ENCODE data around the gene CENPM.

CENPM gene

DNA sequence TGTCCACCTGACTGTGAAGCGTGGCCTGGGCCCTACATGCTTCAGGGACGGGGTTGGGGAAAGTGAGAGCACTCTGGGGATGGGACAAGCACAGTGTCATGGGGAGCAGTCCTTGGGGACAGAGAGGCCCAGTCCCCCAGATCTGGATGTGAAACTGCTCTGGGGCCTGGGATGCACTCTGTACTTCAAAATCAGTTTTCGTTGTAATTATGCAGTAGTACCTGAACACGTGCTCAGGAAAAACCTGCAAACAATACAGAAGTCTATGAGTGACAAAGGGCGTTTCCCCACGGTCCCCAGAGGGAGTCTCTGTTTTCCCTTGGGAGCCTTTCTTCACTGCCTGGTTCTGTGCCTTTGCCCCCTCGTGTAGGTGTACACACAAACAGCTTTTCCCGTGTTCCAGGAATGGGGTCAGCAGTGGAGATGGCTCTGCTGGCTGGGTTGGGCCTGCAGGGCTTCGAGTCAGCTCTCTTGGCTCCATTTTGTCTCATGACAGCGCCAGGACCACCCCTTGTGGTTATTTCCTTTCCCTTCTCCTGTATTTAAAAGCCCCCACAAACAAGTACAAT, 15.2 kb downstream of the CENPM start:
- no peak for DNase-seq

DNA sequence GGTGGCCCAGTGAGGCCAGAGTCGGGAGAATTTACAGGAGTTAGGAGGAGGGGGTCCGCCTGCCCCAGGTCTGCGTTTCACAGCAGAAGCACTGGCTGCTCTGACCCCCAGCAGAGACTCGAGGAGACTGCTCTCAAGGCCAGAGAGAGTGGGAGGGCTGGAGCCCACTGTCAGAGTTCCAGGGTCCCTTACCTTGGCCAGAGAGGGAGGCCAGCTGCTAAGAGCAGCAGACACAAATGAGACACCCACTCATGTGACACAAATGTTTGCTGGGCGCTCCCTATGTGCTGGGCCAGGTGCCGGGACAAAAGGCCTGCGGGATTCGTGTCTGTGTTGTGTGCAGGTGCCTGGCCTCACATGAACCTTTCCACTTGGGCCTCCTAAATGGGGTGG, 17.5 kb downstream of the CENPM start:
- peak in 1 of 2 experiments; percentile 33 for DNase-seq

DNA sequence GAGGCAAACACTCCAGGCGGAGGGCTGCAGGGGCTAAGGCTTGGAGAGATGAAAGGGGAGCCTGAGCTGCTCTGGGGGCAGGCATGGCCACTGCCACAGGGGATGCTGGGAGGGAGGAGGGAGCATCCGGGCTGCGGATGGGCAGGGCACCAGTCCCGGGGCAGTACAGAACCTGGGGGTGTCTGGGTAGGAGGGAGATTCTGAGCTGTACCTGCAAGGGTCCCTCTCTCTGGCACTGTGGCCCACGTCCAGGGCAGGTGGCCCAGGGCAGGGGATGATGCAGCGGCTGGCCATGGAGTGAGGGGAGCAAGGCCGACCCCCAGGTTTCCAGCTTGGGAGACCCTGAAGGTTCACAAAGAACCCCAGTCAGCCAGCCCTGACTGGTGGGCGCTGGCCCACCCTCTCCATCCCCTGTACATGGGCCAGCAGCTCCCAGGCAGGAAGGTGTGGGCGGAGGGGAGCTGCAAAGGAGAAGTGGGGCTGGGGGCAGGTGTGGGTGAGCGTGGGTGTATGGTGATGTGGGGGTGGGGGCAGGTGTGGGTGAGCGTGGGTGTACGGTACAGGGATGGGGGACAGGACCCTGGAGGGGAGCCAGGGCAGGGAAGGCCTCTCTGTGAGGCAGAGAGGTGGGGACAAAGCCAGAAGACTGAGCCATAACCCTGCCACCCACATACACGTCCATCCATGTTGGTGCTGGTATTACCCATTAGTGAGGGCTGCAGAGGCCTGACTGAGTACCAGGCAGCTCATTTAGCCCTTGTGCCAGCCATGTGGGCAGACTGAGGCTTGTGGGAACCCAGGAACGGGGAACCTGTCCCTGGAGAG, 18.1 kb downstream of the CENPM start:
- DNase-seq: no peak

DNA sequence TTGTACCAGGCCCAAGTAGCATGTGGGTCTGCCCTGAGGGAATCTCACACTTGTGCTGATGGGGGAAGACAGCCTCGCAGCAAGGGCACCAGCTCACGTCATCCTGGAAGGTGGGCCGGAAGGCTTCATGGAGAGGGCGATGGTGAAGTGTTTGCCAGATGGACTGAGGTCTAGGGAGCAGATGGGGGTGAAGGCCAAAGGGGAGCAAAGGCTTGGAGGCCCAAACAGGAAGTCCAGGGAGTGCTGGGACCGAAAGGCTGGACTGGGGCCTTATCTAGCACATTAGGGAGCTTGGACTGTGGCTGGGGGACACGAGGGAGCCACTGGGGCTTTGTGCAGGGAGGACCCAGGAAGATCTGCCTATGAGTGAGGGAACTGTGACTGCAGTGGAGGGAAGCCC, 19.1 kb downstream of the CENPM start:
- DNase-seq: peak; percentile 45 to 71

DNA sequence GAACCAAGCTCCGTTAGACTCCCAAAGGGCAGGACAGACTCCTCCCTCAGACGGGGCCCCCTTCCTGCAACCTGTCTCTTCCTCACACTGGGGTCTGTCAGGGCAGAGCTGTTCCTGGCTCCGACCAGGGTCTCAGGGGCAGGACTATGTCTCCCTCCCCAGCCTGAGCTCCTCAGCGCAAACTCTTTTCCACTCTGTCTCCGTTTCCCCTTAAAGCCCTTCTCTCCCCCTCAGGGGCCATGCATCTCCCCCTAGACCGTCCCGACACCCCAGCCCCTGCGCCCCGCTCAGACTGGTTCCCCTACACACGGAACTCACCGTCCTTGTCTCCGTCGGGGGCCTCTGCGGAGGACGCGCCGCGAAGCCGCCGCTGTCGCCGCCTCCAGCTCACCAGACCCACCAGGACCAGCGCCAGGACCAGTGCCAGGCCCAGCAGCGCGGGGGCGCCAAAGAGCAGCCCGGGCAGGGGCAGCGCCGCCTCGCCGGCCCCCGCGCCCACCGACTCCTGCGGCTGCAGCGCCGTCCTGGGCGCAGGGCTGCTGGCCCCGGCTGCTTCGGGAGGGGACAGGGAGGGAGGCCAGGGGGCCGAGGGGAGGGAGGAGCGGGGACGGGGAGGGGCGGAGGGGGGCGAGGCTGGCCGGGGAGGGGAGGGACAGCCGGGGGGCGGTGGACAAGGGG, 21.0 kb downstream of the CENPM start:
- DNase-seq: no peak

DNA sequence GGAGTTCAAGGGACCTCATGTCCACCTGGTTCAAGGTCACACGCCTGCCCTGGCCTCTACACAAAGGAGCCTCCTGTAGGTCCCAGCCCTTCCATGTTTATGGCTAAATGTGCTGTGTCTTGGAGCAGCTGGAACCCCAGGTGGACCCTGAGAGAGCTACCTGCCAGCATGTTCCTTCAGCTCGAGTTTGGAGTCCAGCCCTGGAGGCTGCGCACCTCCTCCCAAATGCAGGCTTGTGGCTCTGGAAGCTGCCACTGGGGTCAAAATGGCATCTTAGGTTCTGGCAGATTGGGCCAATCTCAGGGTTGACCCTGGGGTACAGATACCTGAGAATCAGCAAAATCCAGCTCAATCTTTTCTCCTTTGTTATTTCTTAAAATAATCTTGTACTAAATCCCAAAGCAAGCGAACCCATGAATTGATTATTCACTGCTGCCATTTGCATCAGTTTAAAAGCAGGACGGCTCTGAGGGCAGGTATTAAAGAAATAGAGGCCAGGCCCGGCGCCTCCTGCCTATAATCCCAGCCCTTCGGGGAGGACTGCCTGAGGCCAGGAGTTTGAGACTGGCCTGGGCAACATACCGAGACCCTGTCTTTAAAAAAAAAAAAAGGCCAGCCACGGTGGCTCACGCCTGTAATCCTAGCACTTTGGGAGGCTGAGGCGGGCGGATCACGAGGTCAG, 23.2 kb downstream of the CENPM start:
- no peak for DNase-seq

DNA sequence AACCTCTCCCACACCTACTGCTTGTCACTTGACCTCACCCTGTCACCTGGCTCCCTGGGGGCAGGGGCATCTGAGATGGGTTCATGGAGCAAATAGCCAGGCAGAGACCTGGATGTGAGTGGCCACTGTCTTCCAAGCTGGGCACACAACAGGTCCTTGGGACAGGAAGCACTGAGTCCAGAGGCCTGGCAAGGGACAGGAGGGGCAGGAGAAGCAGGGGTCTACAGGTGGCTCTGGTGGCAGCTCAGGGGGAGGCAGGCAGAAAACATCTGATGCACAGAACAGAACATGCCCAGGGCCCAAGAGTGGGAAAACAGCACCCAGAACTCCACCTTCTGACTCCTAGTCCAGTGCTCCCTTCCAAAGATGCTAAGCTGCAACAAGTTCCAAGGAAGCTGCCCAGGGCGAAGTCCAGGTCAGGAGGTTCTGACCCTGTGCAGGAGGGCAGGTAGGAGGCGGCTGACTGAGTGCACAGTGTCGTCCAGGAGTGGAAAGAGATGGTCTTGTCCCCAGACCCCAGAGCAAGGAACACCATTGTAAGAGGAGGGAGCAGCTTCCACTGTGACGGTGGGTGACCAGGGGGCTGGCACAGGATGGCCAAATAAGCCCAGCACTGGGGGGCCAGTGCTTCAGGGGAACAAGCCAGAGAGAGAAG, 23.9 kb downstream of the CENPM start:
- no peak for DNase-seq

DNA sequence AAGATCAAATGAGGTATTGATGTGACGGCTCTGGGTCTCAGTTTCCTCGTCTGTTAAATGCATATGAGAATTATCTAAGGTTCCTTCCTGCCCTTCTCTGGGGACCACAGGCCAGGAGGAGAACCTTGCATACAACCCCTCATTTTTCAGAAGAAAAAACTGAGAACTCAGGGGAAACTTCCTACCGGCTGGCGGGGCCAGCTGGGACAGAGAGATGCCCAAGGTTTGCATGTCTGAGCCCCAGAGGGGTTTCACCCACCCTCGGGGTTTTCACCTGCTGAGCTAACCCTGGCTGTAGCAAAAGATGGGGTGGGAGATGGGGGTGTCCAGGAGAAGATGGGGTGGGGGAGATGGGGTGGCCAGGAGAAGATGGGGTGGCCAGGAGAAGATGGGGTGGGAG, 24.6 kb downstream of the CENPM start:
- DNase-seq: no peak

DNA sequence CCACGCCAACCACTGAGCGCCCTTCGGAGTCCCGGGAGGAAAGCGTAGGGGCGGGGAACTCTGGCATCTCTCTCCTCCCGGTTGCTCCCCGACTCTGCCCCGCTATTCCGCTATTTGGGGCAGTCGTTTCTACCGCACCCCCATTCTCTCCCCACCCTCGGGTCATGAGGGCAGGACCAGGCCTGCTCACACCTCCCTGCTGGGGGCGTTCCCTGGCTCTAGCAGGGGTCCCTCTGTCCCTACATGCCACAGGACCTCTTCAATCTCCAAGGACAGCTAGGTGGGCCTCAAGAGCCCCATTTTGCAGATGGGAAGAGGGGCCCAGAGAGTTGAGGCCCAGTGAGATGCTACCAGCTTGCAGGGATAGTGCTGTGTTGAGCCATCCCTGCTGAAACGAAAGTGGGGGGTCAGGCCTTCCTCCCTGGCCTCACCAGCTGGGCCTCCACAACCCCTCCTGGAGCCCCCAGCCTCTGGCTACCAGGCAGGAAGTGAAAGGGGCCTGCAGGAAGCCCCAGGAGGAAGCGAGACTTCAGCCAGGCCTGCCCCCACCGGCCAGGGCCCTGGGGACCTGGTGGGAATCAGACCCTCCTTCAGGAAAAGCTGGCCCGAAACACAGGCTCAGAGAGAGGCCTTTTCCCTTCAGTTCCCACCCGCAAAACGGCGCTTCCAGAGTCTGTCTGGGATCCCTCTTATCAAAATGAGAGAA, 26.5 kb downstream of the CENPM start:
- DNase-seq: no peak

DNA sequence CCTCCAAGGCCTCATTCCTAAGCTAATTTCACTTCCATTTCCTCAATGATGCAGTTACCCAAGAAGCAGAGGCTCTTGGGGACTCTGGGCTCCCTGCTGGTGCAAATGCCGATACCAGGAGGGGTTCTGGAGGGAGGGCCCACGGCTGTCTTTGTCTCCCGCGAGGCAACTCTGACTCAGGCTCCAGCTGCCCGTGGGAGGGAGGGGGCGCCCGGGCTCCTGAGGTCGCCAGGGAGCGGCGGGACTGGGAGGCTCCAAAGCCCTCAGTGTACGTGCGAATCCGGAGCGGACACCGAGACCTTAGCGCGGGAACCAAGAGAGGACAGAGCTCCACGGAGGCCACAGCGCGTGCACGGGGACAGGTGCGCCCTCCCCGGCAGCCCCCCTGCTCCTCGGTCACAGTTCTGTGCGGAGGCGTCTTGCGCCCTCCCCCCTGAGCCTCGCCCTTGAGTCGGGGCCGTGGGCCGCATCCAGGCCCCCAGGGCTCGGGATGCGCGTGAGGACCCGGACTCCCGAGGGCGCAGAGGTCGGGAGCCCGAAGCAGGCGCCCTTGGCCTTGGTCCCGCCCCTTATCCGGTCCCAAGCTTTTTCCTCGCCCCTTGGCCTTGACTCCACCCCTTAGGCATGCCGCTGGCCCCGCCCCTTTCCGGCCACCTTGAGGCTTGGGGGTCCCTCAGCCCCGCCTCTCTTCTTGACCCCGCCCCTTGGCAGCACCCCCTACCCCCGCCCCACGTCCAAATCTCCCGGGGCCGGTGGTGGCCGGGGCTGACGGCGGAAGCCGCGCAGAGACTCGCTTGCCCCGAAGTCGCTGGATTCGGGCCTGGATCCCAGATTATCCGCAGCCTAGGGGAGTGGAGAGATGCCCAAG, 27.4 kb downstream of the CENPM start:
- DNase-seq: peak; percentile 20 to 61

DNA sequence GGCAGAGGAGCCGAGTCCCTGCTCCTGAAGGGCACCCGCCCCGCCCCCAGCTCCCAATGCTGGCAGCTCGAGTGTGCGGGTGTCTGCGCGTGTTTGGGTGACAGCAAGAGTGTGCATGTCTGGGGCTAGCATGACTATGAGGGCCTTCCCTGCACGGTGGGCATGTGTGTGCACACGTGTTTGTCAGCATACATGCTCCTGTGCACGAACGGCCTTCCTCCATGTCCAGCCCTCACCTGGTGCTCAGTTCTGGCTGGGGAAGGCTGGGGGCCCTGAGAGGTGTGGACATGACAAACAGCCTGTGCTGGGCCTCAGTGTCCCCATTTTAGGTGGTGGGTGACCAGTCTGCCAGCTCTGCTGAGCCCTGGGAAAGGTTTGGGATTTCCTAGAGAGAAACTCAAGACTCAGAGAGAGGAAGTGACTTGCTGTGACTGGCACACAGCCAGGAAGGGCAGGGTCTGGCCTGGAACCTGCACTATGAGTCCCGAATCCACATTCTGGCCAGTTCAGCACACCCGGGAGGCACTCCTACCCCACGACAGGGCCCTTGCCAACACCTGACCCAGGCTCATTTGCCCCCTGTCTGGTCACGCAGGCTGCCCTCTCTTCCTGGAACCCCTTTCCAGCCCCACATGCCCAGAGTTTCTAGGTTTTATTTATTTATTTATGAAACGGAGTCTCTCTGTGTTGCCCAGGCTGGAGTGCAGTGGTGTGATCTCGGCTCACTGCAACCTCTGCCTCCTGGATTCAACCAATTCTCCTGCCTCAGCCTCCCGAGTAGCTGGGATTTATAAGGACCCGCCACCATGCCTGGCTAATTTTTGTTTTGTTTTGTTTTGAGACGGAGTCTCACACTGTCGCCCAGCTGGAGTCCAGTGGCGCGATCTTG, 28.8 kb downstream of the CENPM start:
- peak in 1 of 2 experiments; percentile 61 for DNase-seq

DNA sequence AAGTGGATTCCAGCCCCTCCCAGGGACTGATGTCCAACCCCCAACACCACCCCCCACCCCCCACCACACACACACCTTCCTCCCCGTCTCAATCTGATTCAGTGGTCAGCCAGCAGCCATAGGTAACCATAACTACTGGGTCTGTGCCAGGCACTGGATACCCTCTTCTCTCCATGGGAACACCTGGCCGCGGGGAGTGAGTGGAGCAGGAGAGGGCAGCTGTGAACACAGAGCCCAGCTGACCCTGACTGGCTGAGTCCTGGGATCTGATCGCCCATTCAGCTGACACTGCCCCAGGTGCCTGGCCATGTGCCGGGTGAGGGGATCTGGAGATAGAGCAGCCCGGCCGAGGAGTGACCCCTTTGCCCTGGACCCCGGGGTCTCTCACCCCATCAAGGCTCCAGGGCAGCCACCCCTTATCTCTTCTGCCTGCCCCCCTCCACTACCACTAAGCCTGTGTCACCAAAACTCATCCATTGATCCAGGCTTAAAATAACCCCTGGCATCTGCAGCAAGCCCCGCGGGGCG, 29.5 kb downstream of the CENPM start:
- peak in 1 of 2 experiments; percentile 45 for DNase-seq

DNA sequence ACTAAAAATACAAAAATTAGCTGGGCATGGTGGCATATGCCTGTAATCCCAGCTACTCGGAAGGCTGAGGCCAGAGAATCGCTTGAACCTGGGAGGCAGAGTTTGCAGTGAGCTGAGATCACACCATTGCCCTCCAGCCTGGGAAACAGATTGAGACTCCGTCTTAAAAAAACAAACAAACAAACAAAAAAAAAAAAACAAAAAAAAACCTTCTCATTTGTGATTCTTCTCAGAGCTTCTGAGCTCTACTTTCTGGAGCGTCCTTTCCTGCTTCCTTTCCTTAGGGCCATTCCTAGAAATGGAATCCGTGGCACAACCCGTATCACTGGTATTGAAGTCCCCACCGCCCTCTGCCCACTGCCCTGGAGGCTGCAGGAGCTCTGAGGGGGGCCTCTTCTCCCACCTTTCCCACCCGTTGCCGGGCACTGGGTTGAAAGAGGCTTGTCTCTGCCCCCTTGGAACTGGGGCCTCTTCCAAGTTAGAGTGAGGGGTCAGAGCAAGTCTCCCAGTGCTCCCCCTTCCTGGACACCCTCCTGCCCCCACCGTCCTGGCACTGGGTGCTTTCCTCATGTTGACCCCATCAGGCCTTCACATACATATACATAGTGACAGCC, 30.1 kb downstream of the CENPM start:
- DNase-seq: no peak

DNA sequence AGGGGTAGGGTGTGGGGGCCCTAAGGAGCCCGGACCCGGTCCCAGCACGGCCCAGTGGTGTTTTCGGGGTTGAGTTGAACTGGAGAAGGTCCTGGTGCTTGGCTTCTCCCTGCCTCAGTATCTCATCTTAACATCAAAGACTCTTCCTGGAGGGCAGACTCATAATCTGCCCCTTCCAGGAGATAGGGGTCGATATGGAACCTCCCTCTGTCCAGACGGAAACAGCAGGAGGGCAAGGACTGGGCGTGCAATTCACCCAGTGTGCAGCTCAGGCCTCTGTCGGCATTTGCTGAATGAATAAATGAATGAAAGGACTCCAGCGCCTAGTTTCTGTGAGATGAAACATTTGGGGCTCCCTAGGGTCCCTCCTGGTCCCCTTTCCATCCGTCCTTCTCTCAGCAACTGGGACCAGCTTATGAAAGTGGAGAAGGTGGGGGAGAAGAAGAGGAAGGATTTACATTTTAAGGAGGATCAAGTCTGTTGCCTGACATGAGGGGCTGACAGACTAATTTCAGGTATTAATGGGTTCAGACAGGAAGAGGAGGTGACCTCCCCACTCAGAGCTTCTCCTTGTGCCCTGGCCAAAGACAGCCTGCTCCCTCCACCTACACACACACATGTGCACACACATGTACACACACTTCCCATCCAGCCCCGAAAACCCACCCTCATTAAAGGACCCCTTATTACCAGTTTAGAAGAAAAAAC, 31.0 kb downstream of the CENPM start:
- DNase-seq: peak in 1 of 2 experiments; percentile 33

DNA sequence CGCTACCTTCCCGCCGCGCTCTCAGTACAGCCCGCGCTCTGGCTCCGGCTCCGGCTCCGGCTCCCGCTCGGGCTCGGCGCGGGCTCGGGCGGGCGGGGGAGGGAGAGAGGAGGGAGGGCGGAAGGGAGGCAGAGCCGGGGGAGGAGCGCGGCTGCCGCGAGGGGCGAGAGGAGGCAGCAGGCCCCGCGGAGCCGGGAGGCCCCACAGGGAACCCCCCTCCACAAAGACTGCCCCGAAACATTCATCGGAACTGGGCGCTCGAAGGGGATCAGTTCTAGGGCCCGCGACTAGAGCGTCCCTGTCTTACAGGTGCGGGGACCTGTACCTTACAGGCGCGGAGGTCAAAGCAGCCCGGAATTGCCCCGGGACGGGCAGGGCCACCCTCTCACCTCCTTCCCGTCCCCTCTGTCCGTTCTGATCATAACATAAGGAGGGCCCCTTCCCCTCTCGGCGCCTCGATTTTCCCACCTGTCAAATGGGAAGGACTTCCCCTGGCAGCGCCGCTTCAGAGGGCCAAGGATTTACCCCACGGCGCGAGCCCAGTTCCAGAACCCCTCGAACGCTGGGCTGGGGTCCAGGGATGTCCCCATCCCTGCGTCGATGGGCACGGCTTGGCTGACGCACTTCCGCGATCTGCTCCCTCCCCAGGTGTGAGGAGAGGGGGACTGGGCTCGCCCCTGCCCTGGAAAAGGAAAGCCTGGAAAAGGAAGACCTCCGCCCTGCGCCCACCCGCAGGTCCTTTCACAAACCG, 31.7 kb downstream of the CENPM start, which contains the start of gene SHISA8:
Gene SHISA8, minus strand, starts transcription at position 40 of the 751 bp plus-strand sequence. CDS start 407 bp downstream, outside the sequence.
- peak in 1 of 2 experiments; percentile 38 for DNase-seq

DNA sequence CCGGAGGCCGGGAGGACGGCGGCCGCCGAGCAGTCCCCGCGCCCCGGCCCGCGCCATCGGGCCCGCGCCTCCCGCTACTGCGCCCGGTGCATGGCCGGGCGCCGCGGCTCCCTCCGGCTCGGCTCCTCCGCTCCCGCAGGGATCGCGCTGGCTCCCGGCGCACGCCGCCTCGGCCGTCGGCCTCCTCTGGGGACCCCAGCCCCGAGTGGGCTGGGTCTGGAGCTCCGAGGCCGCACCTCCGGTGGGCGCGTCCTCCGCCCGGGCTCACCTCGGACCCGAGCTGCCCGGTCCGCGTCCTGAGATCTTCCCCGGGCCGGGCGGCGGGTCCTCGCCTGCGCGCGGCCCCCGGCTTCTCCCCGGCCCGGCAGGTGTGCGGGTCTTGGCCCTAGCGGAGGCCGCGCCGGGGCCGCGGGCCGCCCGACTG, 32.3 kb downstream of the CENPM start:
- no peak for DNase-seq

DNA sequence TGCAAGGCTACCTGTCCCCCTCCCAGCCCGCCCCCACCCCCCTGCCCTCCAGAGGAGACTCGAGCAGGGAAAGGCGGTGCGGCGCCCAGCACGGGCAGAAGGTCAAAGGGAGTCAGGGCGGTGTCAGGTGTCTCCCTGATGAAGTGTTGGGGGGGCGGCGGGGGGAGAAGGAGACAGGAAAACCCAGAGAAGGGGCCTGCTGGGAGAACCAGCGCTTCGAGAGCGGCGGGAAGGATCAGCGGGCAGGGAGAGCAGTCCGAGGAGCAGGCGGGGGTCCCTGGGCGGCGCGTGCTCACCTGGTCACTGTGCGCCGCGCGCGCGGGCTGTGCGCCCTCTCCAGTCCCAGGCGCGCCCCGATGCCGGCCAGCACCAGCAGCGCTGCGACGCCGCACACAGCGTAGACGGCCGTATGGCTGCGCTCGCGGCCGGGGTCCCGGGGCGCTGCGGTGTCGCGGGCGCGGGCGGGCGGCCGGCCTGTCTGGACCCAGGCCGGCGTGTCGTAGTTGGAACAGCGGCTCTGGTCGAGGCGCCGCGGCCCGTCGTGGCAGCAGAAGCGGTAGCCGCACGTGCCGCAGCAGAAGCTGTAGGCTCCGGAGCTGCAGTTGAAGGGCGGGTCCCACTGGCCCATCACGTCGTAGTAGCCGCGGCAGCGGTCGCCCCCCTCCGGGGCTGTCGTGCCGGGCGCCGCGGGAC, 33.0 kb downstream of the CENPM start:
- DNase-seq: peak in 1 of 2 experiments; percentile 44
